SH-SY5Y (cell line): ENCODE results near the gene ZNF804B.

Experiments used
- GATA2 ChIP-seq: IDR thresholded peaks from 2 replicates; pipeline ENCODE4 v1.6.1; 2011; ENCODE audit warnings: mild to moderate bottlenecking, low read depth, low read length
- GATA3 ChIP-seq: IDR thresholded peaks from 2 replicates; pipeline ENCODE4 v1.6.1; 2011; ENCODE audit warnings: low read depth, mild to moderate bottlenecking, low read length, moderate library complexity

- TF ChIP-seq GATA2 (no peak), GATA3 (no peak)
Measured at GRCh38 chr7:88756802-88757201, 2.7 kb upstream of the ZNF804B start.
